T47D (cell line): ENCODE measurements around the gene SCAI.
"Not testable (repeated sequence)": the region's sequence is repeated elsewhere in the genome, so short reads cannot be mapped to it uniquely, and the experiment has no call there.

Experiments
- DNase-seq, 2 experiments: peaks; one replicate each; pipeline versions ENCODE4 v3.0.0 to v3.0.0-alpha.2; 2011 to 2012; ENCODE audit warnings: low read depth in 1 of 2, low spot score in 1 of 2
- JUND ChIP-seq: IDR thresholded peaks from 2 replicates; pipeline ENCODE4 v1.6.1; 2012; ENCODE audit warnings: low read depth
- in situ Hi-C: cut with HindIII; loops from 2 replicates; pipeline ENCODE4 v1.10.0; 2016; ENCODE audit warnings: low sequenced_read_pairs, low pct_unique_long_range_greater_than_20kb

The SCAI gene

DNA sequence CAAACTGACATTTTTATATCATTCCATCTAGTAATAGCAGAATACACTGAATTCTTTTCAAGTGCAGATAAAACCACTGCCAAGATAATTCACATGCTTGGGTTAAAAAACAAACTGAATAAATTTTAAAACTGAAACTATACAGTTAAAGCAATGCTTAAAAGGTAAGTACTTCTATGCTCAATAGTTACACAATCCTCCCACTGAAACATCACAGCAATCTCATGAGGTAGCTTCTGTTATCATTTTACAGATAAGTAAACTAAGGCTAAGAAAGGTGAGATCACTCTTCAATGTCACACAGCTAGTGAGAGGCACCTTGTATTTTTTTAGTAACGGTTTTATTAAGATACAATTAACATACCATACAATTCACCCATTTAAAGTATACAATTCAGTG is 189.1 kb downstream of the SCAI start:
- in situ Hi-C loops, result no loop called here
- DNase-seq, result no peak
- no peak for TF ChIP-seq JUND

DNA sequence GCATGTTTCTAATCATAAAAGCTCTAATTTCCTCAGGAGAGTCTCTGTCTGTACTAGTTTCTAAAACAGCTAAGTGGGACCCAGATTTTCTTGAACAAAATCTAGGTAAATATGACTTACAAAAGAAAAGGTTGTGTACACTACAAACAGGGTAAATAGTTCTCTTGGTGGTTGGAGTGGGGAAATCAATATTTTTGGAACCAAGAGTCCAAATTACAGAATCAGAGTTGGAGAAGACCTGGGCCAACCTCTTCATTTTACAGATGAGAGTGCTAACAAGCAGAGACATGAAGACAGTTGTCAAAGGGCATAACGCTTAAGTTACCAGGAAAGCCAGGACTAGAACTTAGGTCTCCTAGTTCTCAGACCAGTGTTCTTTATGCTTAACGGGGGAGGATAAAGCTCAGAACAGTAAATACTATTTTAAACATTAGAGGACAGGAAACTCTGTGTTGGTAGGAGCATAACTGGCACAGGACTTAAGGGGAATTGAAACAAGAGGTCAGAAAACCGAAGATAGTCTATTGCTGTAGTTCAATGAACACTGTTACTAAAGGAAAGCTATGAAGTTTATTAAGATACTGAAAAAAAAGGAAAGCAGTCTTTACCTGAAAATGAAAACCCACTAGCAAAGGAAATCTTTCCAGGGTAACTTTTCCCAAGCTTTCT is 193.1 kb downstream of the SCAI start:
- in situ Hi-C loops, result no loop called here
- no peak for TF ChIP-seq JUND
- DNase-seq, result no peak

DNA sequence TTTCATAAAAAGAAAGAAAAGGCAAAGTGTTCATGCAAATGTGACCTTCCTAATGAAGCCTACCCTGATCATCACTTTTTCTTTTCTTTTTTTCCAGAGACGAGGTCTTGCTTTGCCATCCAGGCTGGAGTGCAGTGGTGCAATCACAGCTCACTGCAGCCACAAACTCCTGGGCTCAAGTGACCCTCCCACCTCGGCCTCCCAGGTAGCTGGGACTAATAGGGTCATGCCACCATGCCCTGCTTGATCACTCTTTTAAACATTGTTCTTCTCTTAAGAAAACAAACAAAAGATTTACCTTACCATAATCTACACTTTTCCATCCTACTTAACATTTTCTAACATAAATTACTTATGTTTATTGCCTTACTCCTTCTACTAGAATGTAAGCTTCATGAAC is 193.9 kb downstream of the SCAI start:
- no peak for DNase-seq
- TF ChIP-seq JUND, result no peak
- in situ Hi-C loops, result no loop called here

DNA sequence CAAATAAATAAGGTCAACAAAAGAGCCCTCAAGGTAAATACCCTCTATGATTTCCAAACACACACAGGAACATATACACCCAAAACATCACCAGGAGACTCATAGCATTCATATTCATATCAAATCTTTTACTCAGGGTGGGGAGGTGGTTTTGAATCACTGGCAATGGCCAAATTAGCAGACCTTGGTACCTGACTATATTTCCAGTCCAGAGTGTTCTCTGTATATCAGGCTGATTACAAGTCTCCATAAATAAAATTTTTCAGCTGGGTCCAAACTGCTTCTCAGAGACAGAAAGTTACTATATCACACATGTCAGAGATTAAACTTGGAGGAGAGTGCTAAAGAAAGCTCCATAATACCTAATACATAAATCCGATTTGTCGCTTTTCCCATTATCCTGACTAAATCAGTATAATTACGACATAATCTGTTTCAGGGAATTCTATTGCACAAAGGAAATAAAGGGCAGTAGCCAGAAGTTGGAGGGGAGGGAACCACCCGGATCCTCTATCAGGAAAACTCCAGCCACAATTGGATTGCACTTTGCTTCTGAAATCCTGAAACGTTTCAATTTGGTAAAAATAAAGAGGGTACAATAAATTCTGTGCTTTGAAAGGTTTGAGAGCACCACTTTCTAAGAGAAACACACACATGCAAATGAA is 195.5 kb downstream of the SCAI start:
- in situ Hi-C loops, result no loop called here
- no peak for DNase-seq
- TF ChIP-seq JUND, result no peak

DNA sequence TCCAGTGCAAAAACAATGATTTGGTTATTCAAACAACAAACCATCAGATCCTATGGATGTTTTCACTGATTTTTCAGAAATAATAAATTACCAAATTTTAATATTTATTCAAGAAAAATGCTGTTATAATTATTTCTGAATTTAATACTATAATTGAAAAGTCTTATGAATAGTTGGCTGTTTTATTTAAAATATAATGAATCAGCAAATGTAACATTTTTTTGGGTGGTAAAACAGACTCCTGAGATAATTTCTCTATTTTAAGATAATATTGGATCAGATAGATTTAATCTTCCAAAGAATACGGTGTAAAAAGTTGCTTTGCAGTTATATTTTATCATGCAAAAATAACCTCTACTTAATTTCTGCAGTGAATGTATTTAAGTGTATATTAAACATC is 197.2 kb downstream of the SCAI start:
- no peak for TF ChIP-seq JUND
- in situ Hi-C loops, result no loop called here
- DNase-seq, result no peak

DNA sequence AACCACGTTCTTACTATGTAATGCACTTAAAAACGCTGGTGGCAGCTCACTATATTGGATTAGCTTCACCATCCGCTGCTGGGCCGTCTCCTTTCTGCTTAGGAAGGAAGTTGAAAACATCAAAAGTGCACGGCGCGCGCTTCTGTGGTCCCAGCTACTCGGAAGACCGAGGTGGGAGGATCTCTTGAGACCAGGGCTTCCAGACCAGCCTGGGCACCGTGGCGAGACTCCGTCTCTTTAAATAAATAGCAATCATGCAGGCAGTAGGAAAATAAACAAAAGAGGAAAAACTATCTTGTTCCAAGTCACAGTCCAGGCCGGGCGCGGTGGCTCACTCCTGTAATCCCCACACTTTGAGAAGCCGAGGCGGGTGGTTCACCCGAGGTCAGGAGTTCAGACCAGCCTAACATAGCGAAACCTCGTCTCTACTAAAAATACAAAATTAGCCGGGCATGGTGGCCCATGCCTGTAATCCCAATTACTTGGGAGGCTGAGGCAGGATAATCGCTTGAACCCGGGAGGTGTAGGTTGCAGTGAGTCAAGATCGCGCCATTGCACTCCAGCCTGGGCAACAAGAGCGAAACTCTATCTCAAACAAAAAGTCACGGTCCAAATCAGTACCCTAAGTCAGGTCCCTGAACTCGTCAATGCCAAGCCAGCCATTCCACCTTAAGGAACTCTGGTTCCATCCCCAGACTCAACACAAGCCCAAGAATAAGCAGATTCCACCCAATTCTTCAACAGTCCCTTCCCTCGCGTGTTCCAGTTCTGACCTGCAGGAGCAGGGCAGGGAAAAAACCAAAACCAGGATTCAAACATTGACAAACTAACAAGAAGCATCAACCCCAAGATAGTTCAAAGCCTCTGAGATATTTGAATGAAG is 201.4 kb downstream of the SCAI start:
- TF ChIP-seq JUND, result no peak
- in situ Hi-C loops, result no loop called here
- DNase-seq, result peak in 1 of 2 experiments; percentile 29

DNA sequence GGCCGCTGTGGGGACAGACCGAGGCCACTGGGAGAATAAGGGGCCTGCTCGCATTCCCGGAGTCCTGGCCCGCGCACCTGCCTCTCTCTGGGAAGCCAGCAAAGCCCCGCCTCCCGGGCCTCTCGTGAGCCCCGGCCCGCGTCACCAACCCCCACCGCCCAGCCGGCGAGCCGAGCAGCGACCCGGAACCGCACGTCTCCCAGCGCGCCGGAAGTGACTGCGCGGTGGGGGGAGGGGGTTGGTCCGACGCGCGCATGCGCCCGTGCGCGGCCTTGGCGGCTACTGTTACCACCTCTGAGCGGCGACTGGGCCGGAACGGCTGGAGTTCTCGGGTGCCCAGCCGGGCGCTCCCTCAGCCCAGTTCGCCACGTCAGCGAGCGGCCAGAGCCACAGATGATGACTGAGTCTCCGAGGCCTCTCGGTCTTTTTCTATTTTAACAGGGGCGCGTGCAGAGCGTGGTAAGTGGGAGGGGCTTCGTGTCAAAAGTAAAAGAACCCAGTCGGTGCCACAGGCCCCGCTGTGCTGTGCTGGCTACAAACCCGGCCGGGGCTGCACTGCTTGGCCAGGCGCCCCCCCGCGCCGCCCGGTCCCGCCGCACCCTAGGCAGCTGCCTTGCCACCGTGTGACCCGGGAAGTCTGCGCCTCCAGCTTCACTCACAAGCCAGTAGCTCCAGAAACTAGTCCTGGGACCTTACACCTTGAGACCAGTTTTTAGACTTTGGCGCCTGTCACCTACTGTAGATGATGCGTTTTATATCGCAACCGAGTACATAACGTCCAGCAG is 202.2 kb downstream of the SCAI start, which contains the start of gene GOLGA1:
Gene GOLGA1 (minus strand): TSS at position 190 of the 785 bp plus-strand sequence. CDS start 2,372 bp downstream, outside the sequence.
- TF ChIP-seq JUND, result no peak
- DNase-seq, result peak; percentile 96 to 98
- in situ Hi-C loops, result no loop called here

DNA sequence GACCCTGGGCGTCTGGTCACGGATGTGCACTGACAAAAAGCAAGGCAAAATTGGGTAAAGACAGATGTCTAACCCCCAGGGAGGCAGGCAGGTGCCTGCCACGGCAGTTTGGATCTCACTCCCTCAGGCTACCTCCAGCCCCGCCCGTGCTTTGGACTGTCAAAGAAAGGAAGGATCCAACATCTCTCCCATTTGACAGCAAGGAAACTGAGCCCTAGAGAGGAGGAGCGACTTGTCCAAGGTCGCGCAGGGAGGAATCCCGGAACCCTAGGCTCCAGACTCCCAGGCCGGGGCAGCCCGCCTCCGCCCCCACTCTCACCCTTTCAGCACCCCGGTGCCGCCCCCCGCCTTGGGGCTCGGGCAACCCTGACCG is 202.8 kb downstream of the SCAI start:
- in situ Hi-C loops, result no loop called here
- no peak for TF ChIP-seq JUND
- no peak for DNase-seq

DNA sequence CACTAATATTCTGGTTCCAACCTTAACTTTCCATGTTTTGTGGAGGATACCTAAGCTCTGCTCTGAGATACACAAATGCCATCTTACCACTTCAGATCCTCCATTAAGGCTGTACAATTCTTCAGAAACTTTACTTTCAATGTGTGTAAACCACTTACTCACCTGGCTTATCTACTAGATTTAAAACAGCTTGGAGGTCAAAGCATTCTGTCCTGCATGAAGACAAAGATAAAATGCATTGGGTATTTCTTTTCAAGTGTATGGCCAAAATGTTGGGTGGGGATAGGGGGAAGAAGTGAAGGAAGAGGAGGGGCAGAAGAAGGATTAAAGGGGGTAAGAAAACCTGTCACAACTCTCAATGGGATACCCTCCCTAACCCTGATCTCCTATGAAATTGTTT is 203.4 kb downstream of the SCAI start:
- TF ChIP-seq JUND, result no peak
- DNase-seq, result no peak
- in situ Hi-C loops, result no loop called here

DNA sequence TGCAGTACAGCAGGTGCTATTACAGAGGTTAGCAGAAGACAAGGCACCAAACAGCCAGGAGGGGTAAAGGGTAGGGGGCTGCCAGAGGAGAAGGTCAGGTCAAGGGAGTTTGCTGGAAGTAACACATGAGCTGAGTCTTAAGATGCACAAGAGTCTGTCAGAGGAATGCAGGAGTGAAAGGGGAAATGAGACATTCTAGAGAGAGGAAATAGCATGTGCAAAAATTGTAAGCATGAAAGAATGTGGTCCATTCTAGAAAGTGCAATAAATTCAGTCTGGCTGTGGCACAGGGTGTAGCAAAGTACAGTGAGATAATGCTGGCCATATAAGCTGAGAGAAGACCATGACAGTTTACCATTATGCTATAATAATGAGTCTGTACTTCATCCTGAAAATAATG is 209.0 kb downstream of the SCAI start:
- no peak for TF ChIP-seq JUND
- DNase-seq, result no peak
- in situ Hi-C loops, result no loop called here

DNA sequence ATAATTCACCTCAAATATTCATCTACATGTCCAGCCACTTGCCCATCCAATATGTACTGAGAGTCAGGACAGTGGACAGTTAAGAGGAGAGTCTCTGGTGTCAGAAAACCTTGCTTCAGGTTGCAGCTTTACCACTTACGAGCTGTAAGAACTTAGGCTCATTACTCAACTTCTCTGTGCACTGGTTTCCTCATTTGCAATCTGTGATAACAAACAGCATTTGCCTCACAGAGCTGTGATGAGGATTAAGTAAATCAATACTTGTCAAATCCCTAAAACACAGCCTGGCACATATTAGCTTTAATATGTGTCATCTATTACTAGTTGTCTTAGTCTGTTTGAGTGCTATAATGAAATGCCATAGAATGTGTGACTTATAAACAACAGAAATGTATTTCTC is 211.0 kb downstream of the SCAI start:
- in situ Hi-C loops, result no loop called here
- no peak for TF ChIP-seq JUND
- DNase-seq, result no peak

DNA sequence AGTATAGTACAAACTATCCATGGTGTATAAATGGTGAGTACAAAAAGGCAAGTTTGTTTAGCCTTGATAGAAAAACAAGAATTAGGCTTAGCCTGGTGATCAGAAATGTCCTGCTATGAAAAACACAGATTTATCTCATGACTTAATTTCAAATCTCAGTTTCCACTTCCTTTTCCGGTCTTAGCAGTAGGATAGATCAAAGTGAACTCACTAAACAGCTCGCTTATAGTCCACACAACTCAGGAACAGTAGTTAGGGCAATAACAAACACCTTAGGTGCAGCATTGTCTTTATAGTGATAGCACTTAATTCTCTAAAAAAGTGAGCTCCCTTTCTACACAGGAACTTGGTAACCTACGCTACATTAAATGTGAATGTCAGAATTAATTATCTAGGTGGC is 213.9 kb downstream of the SCAI start:
- no peak for DNase-seq
- in situ Hi-C loops, result no loop called here
- no peak for TF ChIP-seq JUND

DNA sequence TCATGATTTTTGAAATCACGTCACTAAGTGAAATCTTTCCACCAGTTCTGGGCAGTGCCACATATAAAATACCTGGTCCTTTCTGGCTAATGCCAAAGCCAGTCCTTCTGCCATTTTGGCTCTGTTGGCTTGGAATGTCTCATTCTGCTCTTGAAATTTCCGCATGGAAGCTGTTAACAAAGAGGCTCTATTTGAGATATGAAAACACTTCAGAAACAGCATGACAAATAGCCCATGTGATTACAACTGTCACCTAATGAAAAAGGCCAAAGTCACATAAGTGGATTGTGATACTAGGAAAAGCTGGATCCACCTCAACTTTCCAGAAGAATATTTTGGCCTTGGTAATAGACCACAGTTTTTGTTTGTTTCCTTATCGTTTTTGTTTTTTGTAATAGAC is 215.2 kb downstream of the SCAI start:
- in situ Hi-C loops, result no loop called here
- no peak for TF ChIP-seq JUND
- no peak for DNase-seq

DNA sequence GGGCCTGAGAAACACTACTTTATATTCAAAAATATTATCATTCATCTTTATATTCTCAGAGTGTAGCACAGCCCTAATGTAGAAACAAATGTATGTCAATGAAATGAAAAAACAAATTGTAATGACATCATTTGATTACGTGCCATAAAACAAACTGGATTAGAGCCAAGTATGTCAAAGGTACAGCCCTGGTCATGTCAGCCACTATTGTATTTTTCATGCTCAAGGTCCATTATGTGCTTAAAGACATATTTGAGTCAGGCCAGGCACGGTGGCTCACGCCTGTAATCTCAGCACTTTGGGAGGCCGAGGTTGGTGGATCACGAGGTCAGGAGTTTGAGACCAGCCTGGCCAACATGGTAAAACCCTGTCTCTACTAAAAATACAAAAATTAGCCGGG is 222.9 kb downstream of the SCAI start:
- peak in 1 of 2 experiments; percentile 22 for DNase-seq
- in situ Hi-C loops, result not testable (repeated sequence)
